T-helper 2 cell treated with Interferon-gamma antibody and Interleukin-4, amounts not matched to agents 5 μg/mL and 100 μg/mL, for 36 hours (primary cell): ENCODE measurements around the gene KCNJ10.

ENCODE experiments used
- DNase-seq: peaks from one replicate; pipeline ENCODE4 v3.0.0; 2021; ENCODE audit warnings: low spot score
- H3K27ac Mint-ChIP-seq: one replicate; pipeline ENCODE4 v1.8.0; 2021; ENCODE audit warnings: mild to moderate bottlenecking, mixed read lengths
- H3K27me3 Mint-ChIP-seq: one replicate; pipeline ENCODE4 v1.8.0; 2021; ENCODE audit warnings: low read depth, mixed read lengths
- H3K36me3 Mint-ChIP-seq: one replicate; pipeline ENCODE4 v1.8.0; 2021; ENCODE audit warnings: low read depth, mixed read lengths
- H3K4me1 Mint-ChIP-seq: one replicate; pipeline ENCODE4 v1.8.0; 2021; ENCODE audit warnings: low read depth, mixed read lengths
- H3K4me3 Mint-ChIP-seq: one replicate; pipeline ENCODE4 v1.8.0; 2022; ENCODE audit warnings: mild to moderate bottlenecking, moderate library complexity, mixed read lengths
- H3K9me3 Mint-ChIP-seq: one replicate; pipeline ENCODE4 v1.8.0; 2021; ENCODE audit warnings: mixed read lengths

KCNJ10 gene

GRCh38 chr1:159965263-159965662 is 104.7 kb downstream of the KCNJ10 start:
- H3K4me1 Mint-ChIP-seq = no peaks in the 10 kb centered on the region
- H3K9me3 Mint-ChIP-seq = no peaks in the 10 kb centered on the region
- peaks cover 41% of the 10 kb centered on the region for H3K27me3 Mint-ChIP-seq
- H3K36me3 Mint-ChIP-seq = no peaks in the 10 kb centered on the region
- DNase-seq = no peak
- no peak overlapping the region for H3K27ac Mint-ChIP-seq
- no peak overlapping the region for H3K4me3 Mint-ChIP-seq

GRCh38 chr1:159964144-159964543 is 105.8 kb downstream of the KCNJ10 start:
- H3K27me3 Mint-ChIP-seq = peaks cover 40% of the 10 kb centered on the region
- H3K4me1 Mint-ChIP-seq = peaks cover 2% of the 10 kb centered on the region
- H3K36me3 Mint-ChIP-seq = no peaks in the 10 kb centered on the region
- no peak overlapping the region for H3K27ac Mint-ChIP-seq
- no peak overlapping the region for H3K4me3 Mint-ChIP-seq
- no peak for DNase-seq
- no peaks in the 10 kb centered on the region for H3K9me3 Mint-ChIP-seq

GRCh38 chr1:159962176-159962575 is 107.8 kb downstream of the KCNJ10 start:
- H3K9me3 Mint-ChIP-seq = no peaks in the 10 kb centered on the region
- H3K27me3 Mint-ChIP-seq = peaks cover 22% of the 10 kb centered on the region
- H3K27ac Mint-ChIP-seq = no peak overlapping the region
- H3K36me3 Mint-ChIP-seq = no peaks in the 10 kb centered on the region
- H3K4me3 Mint-ChIP-seq = no peak overlapping the region
- peaks cover 6% of the 10 kb centered on the region for H3K4me1 Mint-ChIP-seq
- DNase-seq = no peak

DNA sequence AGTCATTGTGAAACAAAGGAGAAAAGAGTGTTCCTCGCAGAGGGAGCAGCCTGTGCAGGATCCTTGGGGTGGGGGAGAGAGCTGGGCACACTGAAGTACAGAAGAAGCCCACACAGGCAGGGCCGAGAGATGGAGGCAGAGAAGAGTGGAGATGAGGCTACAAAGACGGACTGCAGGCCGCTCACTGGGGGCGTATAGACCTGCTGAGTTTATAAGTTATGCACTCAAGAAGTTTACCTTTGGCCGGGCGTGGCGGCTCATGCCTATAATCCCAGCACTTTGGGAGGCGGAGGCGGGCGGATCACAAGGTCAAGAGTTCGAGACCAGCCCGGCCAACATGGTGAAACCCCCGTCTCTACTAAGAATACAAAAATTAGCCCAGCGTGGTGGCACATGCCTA is 108.3 kb downstream of the KCNJ10 start:
- Mint-ChIP-seq H3K9me3 (no peaks in the 10 kb centered on the region), H3K36me3 (no peaks in the 10 kb centered on the region), H3K4me1 (peaks cover 6% of the 10 kb centered on the region), H3K27me3 (peaks cover 16% of the 10 kb centered on the region), H3K27ac (no peak overlapping the region), H3K4me3 (no peak overlapping the region)
- no peak for DNase-seq

- peaks cover 14% of the 10 kb centered on the region for H3K27me3 Mint-ChIP-seq
- H3K4me3 Mint-ChIP-seq = no peak overlapping the region
- no peaks in the 10 kb centered on the region for H3K36me3 Mint-ChIP-seq
- H3K4me1 Mint-ChIP-seq = peaks cover 6% of the 10 kb centered on the region
- no peaks in the 10 kb centered on the region for H3K9me3 Mint-ChIP-seq
- no peak for DNase-seq
- H3K27ac Mint-ChIP-seq = no peak overlapping the region
These were observed 109.1 kb downstream of the KCNJ10 start for GRCh38 chr1:159960721-159961381.

DNA sequence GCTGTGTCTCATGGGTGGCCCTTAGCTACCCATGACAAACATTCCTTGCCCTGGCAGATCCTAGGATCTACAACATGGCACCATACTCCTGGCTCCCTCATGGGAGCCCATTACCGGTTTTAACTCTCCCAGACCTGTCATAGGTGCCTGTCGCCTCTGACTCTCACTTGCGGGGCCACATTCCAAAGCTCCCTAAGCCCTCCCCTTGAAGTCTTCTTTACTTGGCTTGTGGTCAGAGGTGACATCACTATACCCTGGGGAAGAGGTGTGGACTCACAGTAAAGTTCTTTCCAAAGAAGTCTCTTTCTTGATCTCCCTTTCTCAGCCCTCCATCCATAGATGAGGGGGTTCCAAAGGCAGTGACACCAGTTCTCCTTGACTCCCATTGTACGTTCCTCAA is 110.5 kb downstream of the KCNJ10 start:
- H3K27ac Mint-ChIP-seq = no peak overlapping the region
- peaks cover 6% of the 10 kb centered on the region for H3K4me1 Mint-ChIP-seq
- peaks cover 13% of the 10 kb centered on the region for H3K27me3 Mint-ChIP-seq
- H3K9me3 Mint-ChIP-seq = no peaks in the 10 kb centered on the region
- no peaks in the 10 kb centered on the region for H3K36me3 Mint-ChIP-seq
- H3K4me3 Mint-ChIP-seq = no peak overlapping the region
- DNase-seq = no peak

GRCh38 chr1:159958719-159959380 is 111.1 kb downstream of the KCNJ10 start:
- Mint-ChIP-seq H3K27me3 (peaks cover 16% of the 10 kb centered on the region), H3K4me3 (no peak overlapping the region), H3K9me3 (no peaks in the 10 kb centered on the region), H3K27ac (no peak overlapping the region), H3K36me3 (no peaks in the 10 kb centered on the region), H3K4me1 (peaks cover 6% of the 10 kb centered on the region)
- no peak for DNase-seq

DNA sequence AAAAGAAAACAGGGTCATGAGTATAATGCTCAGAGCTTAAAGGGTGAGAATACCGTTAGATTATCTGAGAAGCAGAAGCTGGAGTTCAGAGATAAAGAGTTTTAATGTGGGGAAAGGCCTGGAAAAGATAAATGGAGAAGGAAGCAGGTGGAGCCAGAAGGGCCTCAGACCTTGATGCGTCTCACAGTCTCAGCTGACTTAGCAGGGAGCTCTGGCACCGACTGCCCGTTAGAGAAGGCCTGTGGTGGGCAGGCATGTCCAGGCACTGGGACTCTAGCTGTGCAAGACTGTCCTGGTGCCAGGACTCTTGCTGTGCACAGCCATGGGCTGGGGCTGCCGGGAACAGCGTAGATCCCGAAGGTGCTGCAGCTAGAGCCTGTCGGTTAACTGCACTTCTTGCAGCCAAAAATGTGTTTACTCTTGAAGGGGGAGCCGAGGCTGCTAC is 112.1 kb downstream of the KCNJ10 start:
- DNase-seq = no peak
- Mint-ChIP-seq H3K4me3 (no peak overlapping the region), H3K4me1 (peaks cover 6% of the 10 kb centered on the region), H3K9me3 (no peaks in the 10 kb centered on the region), H3K36me3 (no peaks in the 10 kb centered on the region), H3K27ac (no peak overlapping the region), H3K27me3 (peaks cover 20% of the 10 kb centered on the region)

GRCh38 chr1:159955456-159955855 is 114.5 kb downstream of the KCNJ10 start:
- Mint-ChIP-seq H3K36me3 (no peaks in the 10 kb centered on the region), H3K4me1 (peaks cover 6% of the 10 kb centered on the region), H3K4me3 (no peak overlapping the region), H3K27me3 (peaks cover 20% of the 10 kb centered on the region), H3K9me3 (no peaks in the 10 kb centered on the region), H3K27ac (no peak overlapping the region)
- DNase-seq = no peak

DNA sequence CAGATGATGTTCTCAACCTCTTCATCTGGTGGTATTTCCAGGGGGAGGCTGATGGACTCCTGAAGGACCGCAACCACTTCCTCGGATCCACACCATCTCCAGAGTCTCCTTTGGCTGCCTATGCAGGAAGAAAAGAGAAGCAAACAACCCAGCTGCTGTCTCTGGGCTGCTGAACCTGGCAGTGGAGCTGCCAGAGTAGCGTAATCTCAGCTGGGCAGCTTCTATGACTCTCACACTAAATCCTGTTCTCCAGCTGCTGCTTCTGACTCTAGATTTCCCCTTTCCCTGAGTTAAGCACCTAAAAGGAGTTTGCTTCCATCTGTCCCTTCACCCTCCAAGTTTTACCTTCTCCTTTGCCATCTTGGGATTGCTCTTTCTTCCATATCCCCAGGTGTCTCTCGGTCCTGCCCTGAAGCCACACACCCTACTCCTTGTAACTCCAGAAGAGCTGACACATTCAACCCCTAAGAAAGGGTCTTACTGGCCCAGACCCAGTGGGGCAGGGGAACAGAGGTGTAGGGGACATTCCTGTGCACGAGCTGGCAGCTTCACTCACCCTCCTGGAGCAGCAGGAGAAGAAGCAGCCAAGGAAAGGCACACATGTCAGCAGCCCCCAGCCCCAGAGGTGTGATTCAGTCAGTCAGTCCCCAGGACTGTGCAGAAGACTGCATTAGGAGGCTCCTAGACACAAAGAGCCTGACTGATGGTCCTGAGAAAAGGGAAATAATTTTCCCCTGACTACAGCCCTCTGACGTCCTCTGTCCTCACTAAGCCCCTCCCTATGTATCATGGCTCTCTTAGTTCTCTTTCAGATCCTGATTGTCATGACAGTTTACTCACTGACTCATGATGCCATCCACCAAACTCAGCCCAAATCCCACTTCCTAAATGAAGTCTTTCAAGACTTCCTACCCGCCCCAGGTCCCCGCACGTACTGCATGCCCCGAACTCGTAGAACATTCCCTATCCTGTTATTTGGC is 116.1 kb downstream of the KCNJ10 start, which contains the start of gene SLAMF9:
Gene SLAMF9, minus strand, starts transcription at position 702 of the 980 bp plus-strand sequence. Its CDS starts 100 bp downstream, at position 602.
- Mint-ChIP-seq H3K27me3 (peaks cover 27% of the 10 kb centered on the region), H3K27ac (no peak within 1 kb of the TSS), H3K36me3 (no peaks in the 10 kb centered on the region), H3K9me3 (no peaks in the 10 kb centered on the region), H3K4me1 (peaks cover 2% of the 10 kb centered on the region), H3K4me3 (no peak within 1 kb of the TSS)
- no peak for DNase-seq

DNA sequence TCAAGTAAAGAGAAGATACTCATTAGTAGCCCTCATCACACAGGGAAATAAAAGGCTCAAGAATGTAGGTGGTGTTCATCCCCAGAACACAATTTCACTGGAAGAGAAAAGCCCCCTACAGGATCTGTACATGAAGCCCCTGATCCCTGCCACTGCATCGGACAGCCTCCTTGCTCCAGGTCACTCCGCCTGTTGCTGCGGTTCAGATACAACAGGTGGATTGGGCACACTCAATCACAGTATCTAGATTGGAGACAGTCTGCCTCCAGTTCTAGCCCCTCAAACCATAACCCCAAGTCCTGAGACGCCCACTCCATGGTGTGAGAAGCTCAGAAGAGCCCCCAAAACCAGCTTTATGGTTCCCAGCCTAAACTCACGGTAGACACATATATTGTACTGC is 117.0 kb downstream of the KCNJ10 start:
- DNase-seq = no peak
- H3K9me3 Mint-ChIP-seq = no peaks in the 10 kb centered on the region
- no peak overlapping the region for H3K27ac Mint-ChIP-seq
- H3K27me3 Mint-ChIP-seq = peaks cover 34% of the 10 kb centered on the region
- H3K4me3 Mint-ChIP-seq = no peak overlapping the region
- no peaks in the 10 kb centered on the region for H3K4me1 Mint-ChIP-seq
- H3K36me3 Mint-ChIP-seq = no peaks in the 10 kb centered on the region

DNA sequence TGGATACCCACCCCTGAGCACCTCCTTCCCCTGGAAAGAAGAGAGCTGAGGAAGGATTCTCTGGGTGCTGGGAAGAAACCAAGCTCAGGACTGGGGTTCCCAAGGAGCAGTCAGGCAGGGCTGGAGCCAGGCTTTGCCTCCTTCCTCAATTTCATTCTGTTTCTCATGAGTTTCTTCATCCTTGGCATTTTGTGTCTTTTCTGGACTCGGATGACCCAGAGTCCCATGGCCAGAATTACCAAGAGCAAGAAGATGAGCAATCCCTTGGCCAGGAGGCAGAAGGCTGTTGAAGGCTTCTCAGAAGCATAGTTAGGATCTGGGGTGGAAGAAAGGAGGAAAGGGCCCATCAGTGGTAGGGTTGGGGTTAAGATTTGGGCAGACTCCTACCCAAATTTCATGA is 118.4 kb downstream of the KCNJ10 start:
- Mint-ChIP-seq H3K36me3 (no peaks in the 10 kb centered on the region), H3K27me3 (peaks cover 43% of the 10 kb centered on the region), H3K4me3 (no peak overlapping the region), H3K4me1 (no peaks in the 10 kb centered on the region), H3K27ac (no peak overlapping the region), H3K9me3 (no peaks in the 10 kb centered on the region)
- no peak for DNase-seq

- H3K27me3 Mint-ChIP-seq = peaks cover 45% of the 10 kb centered on the region
- no peaks in the 10 kb centered on the region for H3K9me3 Mint-ChIP-seq
- peaks cover 1% of the 10 kb centered on the region for H3K4me1 Mint-ChIP-seq
- no peaks in the 10 kb centered on the region for H3K36me3 Mint-ChIP-seq
- no peak overlapping the region for H3K27ac Mint-ChIP-seq
- H3K4me3 Mint-ChIP-seq = no peak overlapping the region
- DNase-seq = no peak
These were observed 118.9 kb downstream of the KCNJ10 start for GRCh38 chr1:159951016-159951415.

GRCh38 chr1:159949981-159950381 is 120.0 kb downstream of the KCNJ10 start:
- Mint-ChIP-seq H3K4me1 (peaks cover 4% of the 10 kb centered on the region), H3K27me3 (peaks cover 49% of the 10 kb centered on the region), H3K36me3 (no peaks in the 10 kb centered on the region), H3K27ac (no peak overlapping the region), H3K4me3 (no peak overlapping the region), H3K9me3 (no peaks in the 10 kb centered on the region)
- DNase-seq = no peak
